Activated naive CD4-positive, alpha-beta T cell (primary cell): Measurements from ENCODE around the gene INAVA.
"Not testable (repeated sequence)": the region's sequence is repeated elsewhere in the genome, so short reads cannot be mapped to it uniquely, and the experiment has no call there.

Experiments used
- DNase-seq, 4 experiments: peaks; one replicate each; lab custom pipeline; 2025; lab: John Stamatoyannopoulos, UW

The INAVA gene

DNA sequence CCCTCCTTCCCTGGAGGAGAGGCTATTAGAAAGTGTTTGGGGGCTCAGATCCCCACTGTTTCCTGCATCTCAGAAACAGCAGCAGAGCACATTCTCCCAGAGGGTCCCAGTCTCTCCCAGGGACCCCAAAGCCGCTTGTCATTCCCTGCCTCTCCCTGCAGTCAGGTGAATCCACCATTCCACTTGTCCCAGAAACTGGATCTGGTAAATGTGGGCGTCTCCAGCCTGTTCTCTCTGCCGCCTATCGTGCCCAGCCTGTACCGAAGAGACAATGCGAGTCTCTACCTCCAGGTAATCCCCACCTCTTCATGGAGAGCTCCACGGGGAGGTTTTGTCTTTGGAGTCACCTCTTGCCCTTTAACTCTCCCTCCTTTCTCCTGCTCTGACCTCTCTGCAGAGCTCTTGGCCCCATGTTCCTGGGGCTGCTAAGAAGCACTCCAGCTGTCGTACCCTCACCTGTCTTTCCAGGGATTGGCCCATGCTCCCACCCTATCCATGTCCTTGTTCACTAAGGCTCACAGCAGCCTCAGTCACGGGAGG is 26.9 kb downstream of the INAVA start:
- DNase-seq: no peak

- DNase-seq: no peak
Observed at GRCh38 chr1:200922406-200922805, 27.7 kb downstream of the INAVA start.

DNA sequence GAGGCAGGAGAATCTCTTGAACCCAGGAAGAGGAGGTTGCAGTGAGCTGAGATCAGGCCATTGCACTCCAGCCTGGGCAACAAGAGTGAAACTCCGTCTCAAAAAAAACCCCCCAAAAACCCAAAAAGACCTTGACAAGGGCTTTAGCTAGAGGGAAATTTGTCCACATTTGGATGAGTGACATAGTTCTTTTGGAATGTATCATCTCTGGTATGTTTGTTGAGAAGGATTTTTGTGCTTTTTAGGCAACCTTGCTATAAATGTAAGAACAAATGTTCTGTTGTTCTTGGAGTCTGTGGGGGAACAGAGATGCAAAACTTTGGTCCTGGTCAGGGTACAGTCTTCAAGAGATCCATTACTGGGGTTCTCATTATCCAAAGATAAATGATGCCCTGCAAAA is 28.9 kb downstream of the INAVA start:
- no peak for DNase-seq

DNA sequence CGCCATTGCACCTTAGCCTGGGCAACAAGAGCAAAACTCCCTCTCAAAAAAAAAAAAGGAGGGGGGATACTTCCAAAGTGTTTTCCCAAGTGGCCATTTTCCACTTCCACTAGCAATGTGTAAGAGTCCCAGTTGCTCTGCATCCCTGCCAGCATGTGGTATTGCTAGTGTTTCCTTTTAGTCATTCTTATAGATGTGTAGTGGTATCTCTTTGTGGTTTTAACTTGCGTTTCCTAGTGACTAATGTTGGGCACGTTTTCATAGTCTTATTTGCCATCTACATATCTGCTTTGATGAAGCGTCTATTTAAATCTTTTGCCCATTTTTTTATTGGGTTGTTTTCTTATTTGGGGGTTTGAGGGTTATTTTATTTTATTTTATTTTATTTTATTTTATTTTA is 31.1 kb downstream of the INAVA start:
- no peak for DNase-seq

DNA sequence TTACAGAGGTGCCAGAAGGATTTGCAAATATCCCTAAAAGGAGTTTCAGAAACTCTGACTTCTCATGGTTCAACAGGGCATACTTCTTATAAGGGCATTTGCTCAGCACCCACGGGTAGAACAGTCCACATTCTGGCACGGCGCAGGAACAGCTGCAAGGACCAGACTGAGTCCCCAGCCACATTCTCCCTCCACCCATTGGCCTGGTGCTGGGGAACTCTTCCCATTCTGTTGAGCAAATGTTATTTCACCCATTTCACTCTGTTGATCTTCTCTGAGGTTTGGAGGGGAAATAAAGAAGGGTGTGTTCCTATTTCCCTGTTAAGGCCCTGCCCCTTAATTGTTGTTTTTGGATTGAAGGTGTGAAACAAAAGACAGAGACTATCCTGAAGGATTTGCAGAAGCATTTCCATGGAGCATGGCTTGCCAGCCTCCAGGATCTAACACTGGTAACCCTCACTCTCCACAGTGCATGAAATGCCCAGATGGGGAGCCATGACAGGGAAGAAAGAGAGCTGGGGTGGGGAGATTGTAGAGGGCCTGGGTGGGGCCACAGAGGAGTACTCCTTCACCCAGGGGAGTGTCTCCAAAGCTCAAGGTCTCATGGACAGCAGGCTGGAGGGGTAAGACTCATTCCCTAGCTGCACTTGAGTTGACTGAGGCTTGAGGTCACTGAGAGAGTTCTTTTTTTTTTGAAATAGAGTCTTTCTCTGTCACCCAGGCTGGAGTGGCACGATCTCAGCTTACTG is 35.0 kb downstream of the INAVA start:
- DNase-seq: no peak

GRCh38 chr1:200930285-200930684 is 35.6 kb downstream of the INAVA start:
- DNase-seq: not testable (repeated sequence)

DNA sequence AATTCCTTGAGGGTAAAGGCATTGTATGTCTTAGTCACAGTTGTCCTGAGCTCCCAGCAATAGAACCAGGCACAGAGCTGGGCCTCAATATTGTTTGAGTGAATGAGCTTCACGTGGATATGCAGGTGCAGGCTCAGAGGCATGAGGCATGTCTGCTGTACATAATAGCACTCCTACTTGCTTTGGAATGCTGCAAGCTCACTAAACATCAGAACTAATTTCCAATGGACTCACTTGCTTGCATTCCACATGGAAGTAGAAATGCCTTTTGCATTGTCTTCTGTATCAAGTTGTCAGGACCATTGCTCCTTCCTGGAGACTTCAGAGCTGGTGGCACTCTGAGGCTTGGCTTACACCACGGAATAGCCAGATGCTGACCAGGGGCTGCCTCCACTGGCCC is 37.1 kb downstream of the INAVA start:
- no peak for DNase-seq

GRCh38 chr1:200934676-200935245 is 40.1 kb downstream of the INAVA start:
- no peak for DNase-seq

DNA sequence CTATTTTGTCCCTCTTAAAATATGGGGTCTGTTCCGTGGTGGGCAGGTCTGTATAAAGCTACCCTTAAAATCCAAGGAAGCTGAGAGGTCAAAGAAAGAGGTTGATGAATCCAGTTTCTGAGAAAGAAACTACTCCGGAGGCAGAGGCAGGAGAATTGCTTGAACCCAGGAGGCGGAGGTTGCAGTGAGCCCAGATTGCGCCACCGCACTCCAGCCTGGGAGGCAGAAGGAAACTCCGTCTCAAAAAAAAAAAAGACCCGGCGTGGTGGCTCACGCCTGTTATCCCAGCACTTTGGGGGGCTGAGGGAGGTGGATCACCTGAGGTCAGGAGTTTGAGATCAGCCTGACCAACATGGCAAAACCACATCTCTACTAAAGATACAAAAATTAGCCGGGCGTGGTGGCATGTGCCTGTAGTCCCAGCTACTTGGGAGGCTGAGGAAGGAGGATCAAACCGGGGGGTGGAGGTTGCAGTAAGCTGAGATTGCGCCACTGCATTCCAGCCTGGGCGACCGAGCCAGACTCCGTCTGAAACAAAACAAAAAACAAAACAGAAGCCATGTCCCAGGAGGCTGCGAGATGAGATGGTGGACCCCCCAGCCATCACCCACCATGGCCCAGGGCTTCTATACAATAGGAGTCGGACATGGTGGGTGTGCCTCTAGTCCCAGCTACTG is 40.7 kb downstream of the INAVA start:
- not testable (repeated sequence) for DNase-seq

GRCh38 chr1:200938955-200939354 is 44.3 kb downstream of the INAVA start:
- DNase-seq: no peak

GRCh38 chr1:200945111-200945510 is 50.4 kb downstream of the INAVA start:
- DNase-seq: no peak

DNA sequence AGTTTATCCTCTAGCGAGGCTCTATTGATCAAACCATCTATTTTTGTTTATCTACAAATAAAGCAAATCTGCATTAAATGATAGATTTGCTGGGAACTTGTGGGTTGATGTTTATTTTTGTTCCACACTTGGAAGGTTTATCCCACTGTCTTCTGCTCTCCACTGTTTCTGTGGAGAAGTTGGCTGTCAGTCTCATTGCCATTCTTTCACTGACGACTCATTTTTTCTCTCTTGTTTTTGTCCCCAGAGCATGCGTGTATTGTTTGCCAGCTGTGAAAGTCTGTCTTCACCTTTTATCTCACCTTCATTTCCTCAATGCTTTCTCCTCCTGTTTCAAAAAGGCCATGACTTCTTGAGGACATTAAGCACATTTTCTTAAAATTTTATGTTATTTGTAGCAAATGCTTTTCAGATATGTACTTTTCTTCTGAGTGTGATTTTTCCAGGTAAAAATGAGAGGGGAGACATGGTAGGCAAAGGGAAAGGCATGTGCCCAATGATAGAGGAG is 52.4 kb downstream of the INAVA start:
- DNase-seq: no peak

GRCh38 chr1:200949626-200950025 is 54.9 kb downstream of the INAVA start:
- DNase-seq: no peak

- no peak for DNase-seq
Observed at GRCh38 chr1:200951016-200951415, 56.3 kb downstream of the INAVA start.

DNA sequence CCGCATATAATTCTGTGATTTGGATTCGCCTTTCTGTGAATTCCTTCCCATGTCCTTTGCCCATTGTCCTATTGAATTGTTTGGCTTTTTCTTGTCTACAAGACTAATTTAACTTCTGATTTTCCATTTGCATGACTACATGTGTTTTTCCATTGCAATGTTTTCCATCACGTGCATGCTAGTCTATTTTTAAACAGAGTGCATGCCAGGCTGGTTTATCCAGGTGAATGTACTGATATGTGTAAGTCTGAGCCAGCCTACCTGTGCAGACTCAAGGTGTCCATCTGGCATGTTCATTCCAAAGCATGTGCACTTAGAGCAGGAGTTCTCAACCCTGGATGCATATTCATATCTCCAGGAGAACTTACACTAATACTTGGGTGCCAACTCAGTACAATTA is 59.7 kb downstream of the INAVA start:
- DNase-seq: no peak

- DNase-seq: no peak
Observed at GRCh38 chr1:200958597-200958996, 63.9 kb downstream of the INAVA start.

GRCh38 chr1:200959411-200959921 is 64.8 kb downstream of the INAVA start:
- no peak for DNase-seq

DNA sequence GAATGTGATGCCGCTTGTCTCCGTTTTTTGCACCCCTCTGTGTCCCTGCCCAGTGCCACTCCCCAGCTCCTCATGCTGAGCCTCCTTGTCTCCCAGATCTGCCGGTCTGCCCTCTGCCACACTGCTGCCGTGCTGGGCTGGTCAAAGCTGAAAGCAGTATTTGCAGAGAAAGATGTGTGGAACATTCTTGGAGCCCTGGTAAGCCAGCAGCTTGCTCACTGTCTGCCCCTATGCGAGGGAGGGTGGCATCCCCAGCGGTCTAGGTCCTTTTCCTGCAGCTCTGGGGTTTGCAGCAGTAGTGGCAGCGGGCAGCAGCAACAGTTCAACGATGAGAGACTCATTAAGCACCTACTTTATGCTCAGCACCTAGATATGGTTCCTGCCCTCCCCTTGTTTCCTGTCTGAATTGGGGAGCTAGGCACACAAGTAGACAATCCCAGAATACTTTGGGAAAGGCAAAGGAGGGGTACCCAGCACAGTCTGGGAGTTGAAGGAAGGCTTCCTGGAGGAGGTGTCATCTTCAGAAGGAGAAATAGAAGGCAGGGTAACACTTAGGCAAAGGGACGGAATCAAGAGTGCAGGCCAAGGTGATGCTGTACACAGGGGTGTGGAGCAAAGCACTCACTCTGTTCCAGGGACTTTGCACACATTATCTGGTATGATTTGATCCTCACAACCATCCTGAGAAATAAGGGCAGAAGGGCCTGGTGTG is 65.7 kb downstream of the INAVA start:
- no peak for DNase-seq

GRCh38 chr1:200960948-200961340 is 66.2 kb downstream of the INAVA start:
- no peak for DNase-seq

GRCh38 chr1:200962151-200962550 is 67.5 kb downstream of the INAVA start:
- DNase-seq: not testable (repeated sequence)

GRCh38 chr1:200962631-200963030 is 67.9 kb downstream of the INAVA start:
- no peak for DNase-seq

GRCh38 chr1:200963076-200963475 is 68.4 kb downstream of the INAVA start:
- DNase-seq: no peak
